ENCODE measurements around the gene SLCO1C1.
"Not testable (repeated sequence)": the region's sequence is repeated elsewhere in the genome, so short reads cannot be mapped to it uniquely, and the experiment has no call there.

Gene SLCO1C1

GRCh38 chr12:20779971-20780370, 84.8 kb downstream of the SLCO1C1 start:
- not testable (repeated sequence) for H3K36me3 ChIP-seq (ENCODE audit: control insufficient read depth, insufficient read depth, low read length); H3K4me1 ChIP-seq (ENCODE audit: control insufficient read depth, insufficient read depth, low read length, poor library complexity, severe bottlenecking); H3K27me3 ChIP-seq (replicated peaks; ENCODE audit: control insufficient read depth, insufficient read depth, low read length, poor library complexity, severe bottlenecking); H3K4me3 ChIP-seq (ENCODE audit: insufficient read depth, low read depth, low read length, poor library complexity, severe bottlenecking); DNase-seq; H3K27ac ChIP-seq (ENCODE audit: insufficient read depth, low read length, poor library complexity, severe bottlenecking); H3K9me3 ChIP-seq (ENCODE audit: control insufficient read depth, low read length)

DNA sequence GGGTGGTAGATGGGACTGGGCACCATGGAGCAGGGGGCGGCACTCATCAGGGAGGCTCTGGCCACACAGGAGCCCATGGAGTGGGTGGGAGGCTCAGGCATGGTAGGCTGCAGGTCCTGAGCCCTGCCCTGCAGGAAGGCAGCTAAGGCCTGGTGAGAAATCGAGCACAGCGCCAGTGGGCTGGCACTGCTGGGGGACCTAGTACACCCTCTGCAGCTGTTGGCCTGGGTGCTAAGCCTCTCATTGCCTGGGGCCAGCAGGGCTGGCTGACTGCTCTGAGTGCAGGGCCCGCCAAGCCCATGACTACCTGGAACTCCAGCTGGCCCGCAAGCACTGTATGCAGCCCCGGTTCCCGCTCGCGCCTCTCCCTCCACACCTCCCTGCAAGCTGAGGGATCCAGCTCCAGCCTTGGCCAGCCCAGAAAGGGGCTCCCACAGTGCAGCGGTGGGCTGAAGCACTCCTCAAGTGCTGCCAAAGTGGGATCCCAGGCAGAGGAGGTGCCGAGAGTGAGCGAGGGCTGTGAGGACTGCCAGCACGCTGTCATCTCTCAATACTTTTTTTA, 88.7 kb downstream of the SLCO1C1 start:
- H3K27ac ChIP-seq (ENCODE audit: insufficient read depth, low read length, poor library complexity, severe bottlenecking); H3K9me3 ChIP-seq (ENCODE audit: control insufficient read depth, low read length); DNase-seq; H3K36me3 ChIP-seq (ENCODE audit: control insufficient read depth, insufficient read depth, low read length); H3K27me3 ChIP-seq (replicated peaks; ENCODE audit: control insufficient read depth, insufficient read depth, low read length, poor library complexity, severe bottlenecking); H3K4me1 ChIP-seq (ENCODE audit: control insufficient read depth, insufficient read depth, low read length, poor library complexity, severe bottlenecking); H3K4me3 ChIP-seq (ENCODE audit: insufficient read depth, low read depth, low read length, poor library complexity, severe bottlenecking): not testable (repeated sequence)

DNA sequence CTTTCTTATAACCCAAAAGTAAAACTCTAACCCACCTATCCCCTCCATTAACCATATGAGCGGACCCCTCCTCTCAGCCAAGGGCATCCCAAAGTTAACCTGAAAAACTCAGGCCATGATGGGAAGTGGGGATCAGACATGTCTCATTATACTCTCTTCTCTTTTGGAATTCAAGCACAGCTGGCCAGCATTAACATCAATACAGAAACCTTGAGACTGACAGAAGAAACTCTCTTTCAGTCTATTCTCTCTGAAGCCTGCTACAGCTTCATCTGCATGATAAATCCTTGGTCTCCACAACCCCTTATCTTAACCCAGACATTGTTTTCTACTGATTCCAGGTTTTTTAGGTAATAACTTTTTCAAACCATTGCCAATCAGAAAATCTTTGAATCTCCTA, 97.8 kb downstream of the SLCO1C1 start:
- H3K36me3 ChIP-seq (ENCODE audit: control insufficient read depth, insufficient read depth, low read length): no peaks in the 10 kb centered on the region
- H3K27ac ChIP-seq (ENCODE audit: insufficient read depth, low read length, poor library complexity, severe bottlenecking): no peak overlapping the region
- no peaks in the 10 kb centered on the region for H3K9me3 ChIP-seq (ENCODE audit: control insufficient read depth, low read length)
- DNase-seq: no peak
- H3K4me3 ChIP-seq (ENCODE audit: insufficient read depth, low read depth, low read length, poor library complexity, severe bottlenecking): no peak overlapping the region
- H3K27me3 ChIP-seq (replicated peaks; ENCODE audit: control insufficient read depth, insufficient read depth, low read length, poor library complexity, severe bottlenecking): no peaks in the 10 kb centered on the region
- H3K4me1 ChIP-seq (ENCODE audit: control insufficient read depth, insufficient read depth, low read length, poor library complexity, severe bottlenecking): no peaks in the 10 kb centered on the region

- Histone ChIP-seq H3K27me3 (replicated peaks; ENCODE audit: control insufficient read depth, insufficient read depth, low read length, poor library complexity, severe bottlenecking) (no peaks in the 10 kb centered on the region), H3K9me3 (ENCODE audit: control insufficient read depth, low read length) (no peaks in the 10 kb centered on the region), H3K4me1 (ENCODE audit: control insufficient read depth, insufficient read depth, low read length, poor library complexity, severe bottlenecking) (no peaks in the 10 kb centered on the region), H3K4me3 (ENCODE audit: insufficient read depth, low read depth, low read length, poor library complexity, severe bottlenecking) (no peak overlapping the region), H3K36me3 (ENCODE audit: control insufficient read depth, insufficient read depth, low read length) (no peaks in the 10 kb centered on the region), H3K27ac (ENCODE audit: insufficient read depth, low read length, poor library complexity, severe bottlenecking) (no peak overlapping the region)
- no peak for DNase-seq
Observed at GRCh38 chr12:20798554-20798953, 103.4 kb downstream of the SLCO1C1 start.

- no peaks in the 10 kb centered on the region for H3K9me3 ChIP-seq (ENCODE audit: control insufficient read depth, low read length)
- DNase-seq: no peak
- no peak overlapping the region for H3K4me3 ChIP-seq (ENCODE audit: insufficient read depth, low read depth, low read length, poor library complexity, severe bottlenecking)
- H3K36me3 ChIP-seq (ENCODE audit: control insufficient read depth, insufficient read depth, low read length): no peaks in the 10 kb centered on the region
- H3K27me3 ChIP-seq (replicated peaks; ENCODE audit: control insufficient read depth, insufficient read depth, low read length, poor library complexity, severe bottlenecking): no peaks in the 10 kb centered on the region
- H3K27ac ChIP-seq (ENCODE audit: insufficient read depth, low read length, poor library complexity, severe bottlenecking): no peak overlapping the region
- no peaks in the 10 kb centered on the region for H3K4me1 ChIP-seq (ENCODE audit: control insufficient read depth, insufficient read depth, low read length, poor library complexity, severe bottlenecking)
Observed at GRCh38 chr12:20800160-20800559, 105.0 kb downstream of the SLCO1C1 start.

DNA sequence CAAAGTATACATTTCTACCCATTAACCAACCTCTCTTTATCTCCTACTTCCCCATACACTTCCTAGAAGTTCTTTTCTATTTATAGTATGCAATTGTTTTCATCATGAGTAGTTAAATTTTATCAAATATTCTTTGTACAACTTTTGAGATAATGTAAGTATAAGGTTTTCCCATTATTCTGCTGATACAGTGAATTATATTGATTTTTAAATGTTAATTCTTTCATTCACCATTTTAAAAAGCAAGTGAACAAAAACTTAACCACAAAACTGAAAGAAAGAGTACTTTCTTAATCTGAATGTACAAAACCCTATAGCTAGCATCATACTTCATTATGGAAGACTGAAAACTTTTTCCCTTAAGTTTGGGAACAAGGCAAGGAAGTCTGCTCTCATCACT, 105.9 kb downstream of the SLCO1C1 start:
- no peaks in the 10 kb centered on the region for H3K27me3 ChIP-seq (replicated peaks; ENCODE audit: control insufficient read depth, insufficient read depth, low read length, poor library complexity, severe bottlenecking)
- no peak overlapping the region for H3K4me3 ChIP-seq (ENCODE audit: insufficient read depth, low read depth, low read length, poor library complexity, severe bottlenecking)
- H3K9me3 ChIP-seq (ENCODE audit: control insufficient read depth, low read length): no peaks in the 10 kb centered on the region
- no peak overlapping the region for H3K27ac ChIP-seq (ENCODE audit: insufficient read depth, low read length, poor library complexity, severe bottlenecking)
- H3K36me3 ChIP-seq (ENCODE audit: control insufficient read depth, insufficient read depth, low read length): no peaks in the 10 kb centered on the region
- no peaks in the 10 kb centered on the region for H3K4me1 ChIP-seq (ENCODE audit: control insufficient read depth, insufficient read depth, low read length, poor library complexity, severe bottlenecking)
- no peak for DNase-seq
